ENCODE data around the gene HPCAL1. TPM values are rescaled to one million over a fixed set of nuclear protein-coding genes. Genes with fewer than 3 reads are reported as not detected.

HPCAL1 gene
- total and polyA plus RNA-seq, 8 donors = 58.1 to 108 (median 72.1) TPM

DNA sequence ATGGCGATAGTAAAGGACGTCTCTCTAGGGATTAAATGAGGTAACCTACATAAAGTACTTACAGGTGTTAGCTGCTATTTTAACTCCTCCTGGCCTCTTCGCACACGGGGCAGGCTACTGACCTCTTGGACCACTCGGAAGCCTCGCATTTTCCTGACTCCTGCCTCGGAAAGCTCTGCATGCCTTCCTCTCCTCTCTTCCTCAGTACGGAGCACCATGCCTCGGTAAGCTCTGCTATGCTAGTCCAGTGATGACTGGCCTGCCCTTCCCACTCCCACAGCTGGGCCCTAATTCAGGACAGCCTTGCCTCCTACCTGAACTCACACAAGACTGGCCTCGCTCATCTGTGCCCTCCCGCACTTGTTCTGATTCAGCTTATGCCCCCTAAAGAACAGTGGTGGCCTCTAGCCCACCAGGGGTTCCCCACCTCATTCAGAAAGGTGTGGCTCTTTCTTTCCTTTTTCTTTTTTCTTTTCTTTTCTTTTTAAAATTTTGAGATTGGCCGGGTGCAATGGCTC lies 22.7 kb upstream of the HPCAL1 start:
- Histone ChIP-seq H3K27ac (no peak overlapping the region), H3K9me3 (no peaks in the 10 kb centered on the region), H3K4me3 (no peak overlapping the region), H3K4me1 (peaks cover 0 to 50% of the 10 kb centered on the region in 2 donors), H3K36me3 (no peaks in the 10 kb centered on the region), H3K27me3 (no peaks in the 10 kb centered on the region)
- TF ChIP-seq, protein P1, sequence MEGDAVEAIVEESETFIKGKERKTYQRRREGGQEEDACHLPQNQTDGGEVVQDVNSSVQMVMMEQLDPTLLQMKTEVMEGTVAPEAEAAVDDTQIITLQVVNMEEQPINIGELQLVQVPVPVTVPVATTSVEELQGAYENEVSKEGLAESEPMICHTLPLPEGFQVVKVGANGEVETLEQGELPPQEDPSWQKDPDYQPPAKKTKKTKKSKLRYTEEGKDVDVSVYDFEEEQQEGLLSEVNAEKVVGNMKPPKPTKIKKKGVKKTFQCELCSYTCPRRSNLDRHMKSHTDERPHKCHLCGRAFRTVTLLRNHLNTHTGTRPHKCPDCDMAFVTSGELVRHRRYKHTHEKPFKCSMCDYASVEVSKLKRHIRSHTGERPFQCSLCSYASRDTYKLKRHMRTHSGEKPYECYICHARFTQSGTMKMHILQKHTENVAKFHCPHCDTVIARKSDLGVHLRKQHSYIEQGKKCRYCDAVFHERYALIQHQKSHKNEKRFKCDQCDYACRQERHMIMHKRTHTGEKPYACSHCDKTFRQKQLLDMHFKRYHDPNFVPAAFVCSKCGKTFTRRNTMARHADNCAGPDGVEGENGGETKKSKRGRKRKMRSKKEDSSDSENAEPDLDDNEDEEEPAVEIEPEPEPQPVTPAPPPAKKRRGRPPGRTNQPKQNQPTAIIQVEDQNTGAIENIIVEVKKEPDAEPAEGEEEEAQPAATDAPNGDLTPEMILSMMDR (IDR thresholded peaks at IDR 0.05) = no peak
- intact Hi-C loops (cut with DNase I) = no loop called here
- ATAC-seq (no peak), DNase-seq (peak in 1 of 4 donors; percentile 16)

GRCh38 chr2:10281891-10282290 lies 20.8 kb upstream of the HPCAL1 start:
- Histone ChIP-seq H3K9me3 (no peaks in the 10 kb centered on the region), H3K4me1 (peaks cover 16 to 69% of the 10 kb centered on the region in 2 donors), H3K27me3 (no peaks in the 10 kb centered on the region), H3K27ac (no peak overlapping the region), H3K4me3 (no peak overlapping the region), H3K36me3 (no peaks in the 10 kb centered on the region)
- TF ChIP-seq, protein P1 (IDR thresholded peaks at IDR 0.05) = no peak
- ATAC-seq (no peak), DNase-seq (peak in 1 of 4 donors; percentile 57)
- intact Hi-C loops (cut with DNase I) = no loop called here

DNA sequence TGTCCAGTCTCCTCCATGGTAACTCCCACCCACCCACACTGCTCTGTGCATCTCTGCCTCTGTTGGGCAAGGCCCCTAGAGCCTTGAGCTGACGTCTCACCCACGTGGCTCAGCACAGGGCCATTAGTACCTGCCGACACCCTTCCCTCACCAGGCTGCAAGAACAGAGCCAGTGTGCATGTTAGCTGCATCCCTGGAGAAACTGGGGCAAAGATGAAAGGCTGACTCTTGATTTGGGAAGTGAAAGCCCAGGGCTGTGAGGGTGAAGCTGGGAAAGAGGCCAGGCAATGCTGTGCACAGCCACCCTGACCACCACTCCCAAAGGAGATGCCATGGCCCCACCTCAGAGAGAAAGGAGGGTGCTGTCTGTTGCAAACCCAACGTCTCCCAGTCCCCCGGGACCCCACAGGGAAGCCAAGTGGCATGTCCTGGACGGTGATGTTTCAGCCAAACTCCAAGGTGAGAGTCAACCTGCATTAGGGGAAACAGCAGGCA lies 20.0 kb upstream of the HPCAL1 start:
- TF ChIP-seq, protein P1 (IDR thresholded peaks at IDR 0.05) = no peak
- intact Hi-C loops (cut with DNase I) = no loop called here
- H3K27me3 ChIP-seq = no peaks in the 10 kb centered on the region
- H3K4me3 ChIP-seq = no peak overlapping the region
- peaks cover 16 to 74% of the 10 kb centered on the region in 2 donors for H3K4me1 ChIP-seq
- H3K27ac ChIP-seq = peak overlapping the region in 1 of 2 donors; percentile 77
- H3K36me3 ChIP-seq = no peaks in the 10 kb centered on the region
- no peaks in the 10 kb centered on the region for H3K9me3 ChIP-seq
- ATAC-seq (no peak), DNase-seq (peak in 1 of 4 donors; percentile 38)

GRCh38 chr2:10283106-10284062 lies 19.3 kb upstream of the HPCAL1 start:
- Histone ChIP-seq H3K4me3 (no peak overlapping the region), H3K27ac (peak overlapping the region in 1 of 2 donors; percentile 77), H3K4me1 (peaks cover 16 to 69% of the 10 kb centered on the region in 2 donors), H3K9me3 (no peaks in the 10 kb centered on the region), H3K27me3 (no peaks in the 10 kb centered on the region), H3K36me3 (no peaks in the 10 kb centered on the region)
- TF ChIP-seq, protein P1 (IDR thresholded peaks at IDR 0.05) = no peak
- intact Hi-C loops (cut with DNase I) = no loop called here
- DNase-seq (peak in 1 of 4 donors; percentile 86), ATAC-seq (peak; percentile 26)

All from left lung (tissue), 10 donors.